SK-MEL-5 (cell line): ENCODE data around the gene RGL2. TPM values are rescaled to one million over a fixed set of nuclear protein-coding genes. Genes with fewer than 3 reads are reported as not detected.
A peak's percentile ranks its signal among the peaks of the same experiment; 100 is the strongest.

Experiments
- DNase-seq: peaks from one replicate; pipeline ENCODE4 v3.0.0-alpha.2; 2016; ENCODE audit warnings: low read depth, low spot score
- in situ Hi-C: cut with HindIII; loops from 2 replicates; pipeline ENCODE4 v1.10.0; 2016; ENCODE audit warnings: low sequenced_read_pairs, high pct_unique_total_duplicates, low pct_unique_long_range_greater_than_20kb
- total RNA-seq: library from RNA; depleted of rRNA; stranded (reverse); fragments of >200 nt; shearing (Covaris generic); gene quantifications from 2 replicates; pipeline ENCODE4 v1.2.3, GENCODE V29; 2014

Gene RGL2
- total RNA-seq, 1 experiment from 2014 or later = 11.9 TPM

DNA sequence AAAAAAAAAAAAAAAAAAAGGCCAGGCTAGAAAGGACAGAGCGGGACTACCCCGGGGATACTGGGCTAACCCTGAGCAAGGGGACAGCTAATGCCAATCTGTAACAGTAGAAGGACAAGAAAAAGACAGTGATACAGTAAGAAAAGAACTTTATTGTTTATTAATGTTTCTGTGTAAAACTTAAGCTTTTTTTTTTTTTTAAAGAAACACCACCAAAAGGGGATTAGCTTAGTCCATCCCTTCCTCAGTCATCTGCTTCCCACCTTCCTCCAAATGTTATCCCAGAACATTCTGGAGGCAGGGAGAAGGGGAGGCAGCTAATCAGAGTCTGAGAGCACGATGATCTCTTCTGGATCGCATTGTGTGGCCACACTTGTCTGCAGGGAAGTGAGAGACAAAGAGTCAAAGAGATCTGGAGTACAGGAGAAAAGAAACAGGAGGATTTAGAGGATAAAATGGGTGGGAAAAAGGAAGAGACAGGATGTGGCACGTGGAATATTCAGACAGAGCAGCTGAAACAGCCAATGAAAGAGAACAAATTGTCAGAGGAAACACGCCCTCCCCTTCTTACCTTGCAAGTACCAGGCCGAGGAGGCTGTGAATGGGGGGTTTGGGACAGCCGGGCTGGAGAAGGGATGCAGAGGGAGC is 19.8 kb upstream of the RGL2 start:
- no peak for DNase-seq
- in situ Hi-C loops = no loop called here

DNA sequence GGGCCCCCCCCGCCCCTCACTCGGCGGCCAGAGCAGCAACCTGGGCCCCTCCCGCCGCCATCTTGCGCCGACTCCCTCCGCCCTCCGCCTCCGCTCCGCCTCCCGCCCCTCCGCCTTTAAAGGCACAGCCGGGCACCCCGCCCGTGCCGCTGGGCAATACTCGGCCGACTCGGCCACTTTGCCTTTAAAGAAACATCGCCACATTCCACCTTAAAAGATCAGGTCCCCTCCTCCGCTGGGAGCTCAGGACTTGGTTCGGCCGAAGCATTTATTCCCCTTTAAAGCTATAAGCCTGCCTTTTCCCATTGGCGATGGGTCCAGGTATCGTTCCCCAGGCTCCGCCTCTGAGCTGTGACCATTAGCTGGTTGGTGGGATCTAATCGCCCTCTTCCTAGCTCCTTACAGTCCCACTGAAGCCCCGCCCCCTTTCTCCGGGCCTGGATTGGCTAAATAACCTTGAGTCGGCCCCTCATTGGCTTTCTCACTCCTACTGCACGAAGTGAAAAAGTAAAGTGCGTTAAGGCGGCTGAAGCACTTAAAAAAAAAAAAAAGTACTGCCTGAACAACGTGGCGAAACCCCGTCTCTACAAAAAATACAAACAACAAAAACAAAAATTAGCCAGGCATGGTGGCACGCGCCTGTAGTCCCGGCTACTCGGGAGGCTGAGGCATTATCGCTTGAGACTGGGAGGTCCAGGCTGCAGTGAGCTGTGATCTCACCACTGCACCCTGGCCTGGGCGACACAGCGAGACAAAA is 19.1 kb upstream of the RGL2 start, which contains the start of gene ZBTB22:
Gene ZBTB22 (minus strand): TSS at position 76 of the 757 bp plus-strand sequence. CDS start 828 bp downstream, outside the sequence.
- DNase-seq = peak; percentile 99
- in situ Hi-C loops = no loop called here

DNA sequence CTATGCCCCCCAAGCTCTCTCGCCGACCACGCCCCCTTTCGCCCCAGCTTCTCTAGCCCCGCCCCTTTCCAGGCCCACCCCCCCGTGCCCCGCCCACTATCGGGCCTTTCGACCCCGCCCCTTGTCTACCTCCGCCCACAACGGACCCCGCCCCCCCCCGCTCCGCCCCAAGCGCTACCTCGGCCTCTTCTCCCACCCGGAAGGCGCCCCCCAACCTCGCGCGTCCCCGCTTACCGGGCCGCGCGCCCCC is 18.6 kb upstream of the RGL2 start:
- DNase-seq = no peak
- in situ Hi-C loops = no loop called here

DNA sequence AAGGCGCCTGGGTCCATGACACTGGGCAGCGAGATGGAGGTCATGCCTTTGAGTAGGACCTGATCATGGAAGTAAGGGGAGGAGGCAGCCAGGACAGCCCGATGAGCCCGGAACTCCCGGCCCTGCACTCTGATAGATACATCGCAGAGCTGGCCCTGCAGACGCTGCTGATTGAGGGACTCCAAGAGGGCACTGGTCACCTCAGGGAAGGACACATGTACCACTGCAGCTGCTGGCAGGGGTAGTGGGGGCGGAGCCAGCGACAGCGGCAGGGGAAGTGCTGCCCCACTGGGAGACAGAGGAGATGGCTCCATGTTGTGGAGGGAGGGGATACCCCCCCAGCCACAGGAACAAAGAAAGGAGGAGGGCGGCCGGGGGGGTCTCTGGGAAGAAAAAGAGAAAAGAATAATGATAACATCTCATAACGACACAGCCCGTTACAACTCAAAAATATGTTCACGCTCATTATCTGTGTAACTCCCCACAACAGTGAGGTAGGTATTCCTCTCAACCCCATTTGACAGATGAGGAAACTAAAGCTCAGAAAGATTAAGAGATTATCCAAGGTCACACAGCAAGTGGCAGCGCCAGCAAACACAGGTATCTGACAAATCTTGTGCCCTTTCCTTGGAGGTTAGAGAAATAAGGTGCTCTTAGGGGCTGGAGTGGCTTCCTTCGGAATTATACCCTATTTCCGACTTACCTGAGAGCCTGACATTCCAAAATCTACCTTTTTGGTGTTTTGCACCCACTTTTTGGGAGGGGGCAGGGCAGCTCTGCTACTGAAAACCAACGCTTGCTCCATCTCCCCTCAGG is 18.1 kb upstream of the RGL2 start:
- no peak for DNase-seq
- in situ Hi-C loops = no loop called here

DNA sequence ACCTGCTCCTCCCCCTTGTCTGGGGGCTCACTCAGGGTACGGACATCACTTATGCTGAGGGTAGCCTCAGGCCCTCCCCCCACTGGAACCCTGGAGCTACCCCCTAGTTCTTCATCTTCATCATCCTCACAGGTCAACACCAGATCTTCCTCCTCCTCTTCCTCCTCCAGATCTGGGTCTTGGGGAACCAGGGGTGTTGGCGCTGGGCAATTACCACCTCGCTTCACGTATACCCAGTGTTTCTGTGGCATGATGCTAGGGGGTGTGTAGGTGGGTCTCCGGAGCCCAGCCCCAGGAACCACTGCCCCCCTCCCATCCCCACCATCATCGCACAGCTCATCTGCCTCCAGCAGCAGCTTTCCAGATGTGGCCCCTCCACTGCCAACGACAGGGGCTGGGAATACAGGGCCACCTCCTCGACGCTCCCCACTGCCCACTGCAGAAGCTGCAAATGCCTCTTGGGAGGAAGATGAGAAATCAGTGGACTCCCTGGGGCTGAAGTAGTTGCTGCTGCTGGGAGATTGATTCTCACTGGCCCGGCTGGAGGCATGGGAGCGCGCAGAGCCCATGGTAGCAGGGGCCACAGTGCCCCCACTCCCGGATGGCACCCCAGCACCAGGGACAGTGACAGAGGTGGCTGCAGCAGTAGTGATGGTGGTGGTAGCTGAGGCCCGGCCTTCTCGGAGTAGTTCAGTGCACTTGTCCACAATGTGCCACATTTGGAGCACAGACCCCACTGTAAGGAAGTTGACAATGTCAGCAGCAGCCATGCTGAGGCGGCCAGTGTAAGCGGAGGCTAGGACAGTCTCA is 17.3 kb upstream of the RGL2 start:
- no peak for DNase-seq
- in situ Hi-C loops = no loop called here

DNA sequence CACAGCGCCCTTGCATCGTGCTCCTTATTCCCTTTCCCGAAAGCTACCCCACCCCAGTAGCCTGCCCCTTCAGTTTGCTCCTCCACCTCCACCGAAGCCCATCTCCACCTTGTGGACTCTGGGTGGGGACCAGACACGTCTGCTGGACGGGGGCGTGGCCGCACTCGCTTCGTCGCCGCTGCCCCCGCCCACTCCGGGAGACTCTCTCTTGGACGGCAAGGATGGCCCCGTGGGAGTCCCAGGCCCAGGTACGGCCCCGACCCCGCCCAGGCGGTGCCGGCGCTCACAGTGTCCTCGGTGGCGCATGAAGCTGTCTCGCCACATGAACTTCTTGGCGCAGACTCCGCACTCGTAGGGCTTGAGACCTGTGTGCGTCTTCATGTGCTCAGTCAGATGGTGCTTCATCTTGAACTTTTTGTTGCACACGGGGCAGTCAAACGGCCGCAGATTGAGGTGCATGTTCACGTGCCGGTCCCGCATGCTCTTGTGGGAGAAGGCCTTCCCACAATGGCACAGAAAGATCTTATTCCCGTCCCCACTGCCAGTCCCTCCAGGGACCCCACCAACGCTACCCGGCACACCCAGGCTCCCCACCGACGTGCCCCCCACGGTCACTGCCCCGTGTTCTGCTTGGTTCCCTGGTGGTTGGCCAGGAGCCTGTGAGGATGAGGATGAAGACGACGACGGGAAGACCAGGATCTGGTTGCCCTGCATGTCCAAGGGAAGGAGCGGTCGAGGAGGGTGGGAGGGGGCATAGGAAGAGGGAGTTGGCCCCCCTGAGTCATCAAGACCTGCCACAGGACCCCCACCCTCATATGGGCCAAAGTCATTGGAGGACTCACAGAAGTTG is 16.4 kb upstream of the RGL2 start:
- in situ Hi-C loops = no loop called here
- DNase-seq = peak; percentile 33

DNA sequence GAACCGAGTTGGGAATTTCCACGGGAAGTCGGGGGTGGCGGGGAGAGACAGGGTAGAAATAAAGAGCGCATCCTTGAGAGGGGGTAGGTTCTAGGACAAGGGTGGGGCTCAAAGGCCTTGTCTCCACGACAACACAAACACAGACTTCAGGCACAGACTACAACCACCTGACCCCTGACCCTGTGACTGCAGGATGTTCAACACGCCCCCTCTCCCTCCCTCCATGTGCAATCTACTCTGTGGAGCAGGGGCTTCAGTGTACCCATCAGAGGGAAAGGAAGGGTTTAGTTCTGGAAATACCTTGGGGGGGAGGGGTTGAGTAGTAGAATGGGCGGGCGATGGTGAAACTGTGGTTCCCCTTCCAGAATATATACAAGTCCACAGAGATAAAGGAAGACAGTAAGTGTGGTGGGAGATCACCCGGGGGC is 15.8 kb upstream of the RGL2 start:
- peak; percentile 62 for DNase-seq
- in situ Hi-C loops = no loop called here

DNA sequence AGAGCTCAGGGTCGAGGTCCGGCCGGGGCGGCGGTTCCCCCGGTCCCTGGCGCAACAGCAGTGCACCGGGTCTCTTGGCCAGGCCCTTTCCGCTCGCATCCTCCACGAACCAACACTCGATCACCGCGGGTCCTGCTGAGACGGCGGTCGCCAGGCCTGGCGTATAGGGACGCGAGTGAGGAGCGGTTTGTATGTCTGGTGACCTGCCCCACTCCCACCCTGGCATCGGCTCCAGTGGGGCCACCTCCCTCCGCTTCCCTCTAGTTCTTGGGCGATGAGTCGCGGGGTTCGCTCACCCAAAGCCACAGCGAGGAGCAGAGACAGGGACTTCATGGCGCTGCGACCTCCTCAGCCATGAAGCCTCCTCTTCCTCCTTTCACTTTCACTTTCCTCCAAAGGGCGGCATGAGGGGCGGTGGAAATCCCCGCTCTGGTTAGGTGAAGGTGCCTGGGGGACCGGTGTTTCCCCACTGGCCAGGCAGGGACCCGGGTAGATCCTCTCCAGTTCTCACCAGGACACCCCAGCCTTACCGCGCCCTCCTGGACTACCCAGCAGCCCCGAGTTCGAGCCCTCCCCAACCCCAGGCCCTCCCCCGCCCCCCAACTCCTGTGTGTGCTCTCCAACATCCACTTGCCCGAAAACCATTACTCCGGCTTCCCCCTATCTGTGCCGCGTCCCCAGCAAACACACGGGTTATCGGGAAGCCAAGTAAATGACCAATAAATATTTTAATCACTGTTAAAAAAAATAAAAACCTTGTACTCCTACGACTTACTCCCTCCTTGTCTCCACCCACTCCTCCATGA is 15.2 kb upstream of the RGL2 start, which contains the start of gene TAPBP:
Gene TAPBP (minus strand): TSS at position 370 of the 806 bp plus-strand sequence. CDS start 37 bp downstream, at position 333.
- DNase-seq = peak; percentile 33
- in situ Hi-C loops = no loop called here

DNA sequence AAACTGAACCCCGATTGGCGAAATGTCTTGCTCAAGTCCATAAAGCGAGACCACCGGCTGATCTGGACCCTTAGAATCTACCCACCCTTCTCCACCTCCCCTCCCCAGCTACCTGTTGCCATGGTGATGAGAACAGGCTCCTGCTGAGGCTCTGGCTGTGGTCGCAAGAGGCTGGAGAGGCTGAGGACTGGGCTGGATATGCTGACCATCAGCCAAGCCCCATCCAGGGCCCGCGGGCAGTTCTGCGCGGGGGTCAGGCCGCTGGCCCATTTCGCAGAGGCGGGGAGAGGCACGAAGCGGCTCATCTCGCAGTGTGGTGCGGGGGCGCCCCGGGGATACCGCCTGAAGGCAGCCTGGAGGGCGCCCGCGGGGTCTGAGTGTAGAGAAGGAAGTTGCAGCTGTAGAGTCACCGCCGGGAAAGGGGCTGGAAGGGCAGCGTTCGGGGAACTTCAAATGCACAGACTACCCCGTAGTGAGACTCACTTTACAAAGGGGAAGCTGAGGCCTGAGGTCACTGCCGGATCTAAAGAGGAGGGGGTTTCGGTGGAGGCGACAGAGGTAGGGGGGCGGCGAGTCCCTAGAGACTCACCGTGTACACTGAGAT is 14.5 kb upstream of the RGL2 start:
- DNase-seq = no peak
- in situ Hi-C loops = no loop called here

DNA sequence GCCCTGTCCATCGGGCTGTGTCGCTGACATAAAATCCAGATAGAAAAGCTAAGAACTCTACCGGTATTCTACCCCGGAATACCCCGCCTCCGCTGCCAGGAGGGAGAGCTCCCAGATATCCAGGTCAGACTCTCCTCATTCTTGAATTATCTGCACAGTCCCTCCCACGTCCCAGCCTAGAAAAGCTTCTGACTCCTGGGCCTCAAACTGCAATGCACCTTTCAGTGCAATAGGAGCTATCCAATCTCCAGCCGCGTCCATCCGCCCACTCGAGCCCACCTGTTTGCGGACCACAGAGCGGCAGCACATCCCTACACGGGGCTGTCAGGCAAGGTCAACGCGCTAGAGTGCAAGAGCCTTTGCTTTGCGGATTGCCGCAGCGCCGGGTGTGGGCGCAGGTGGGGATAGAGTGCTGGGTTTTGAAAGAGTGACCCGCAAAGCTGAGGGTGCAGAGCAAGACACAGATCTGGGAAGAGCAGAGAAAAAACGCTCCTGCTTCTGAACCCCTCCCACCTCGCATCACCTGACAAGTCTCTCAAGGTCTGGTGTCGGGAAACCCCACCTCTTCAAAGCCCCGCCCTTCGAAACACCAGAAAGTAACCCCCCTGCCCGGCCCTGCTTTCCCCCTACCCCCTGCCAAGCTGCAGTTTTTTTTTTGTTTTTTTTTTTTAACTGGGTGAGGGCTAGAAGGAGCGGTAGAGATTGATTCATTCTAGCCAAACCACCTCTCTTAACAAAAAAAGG is 13.8 kb upstream of the RGL2 start:
- DNase-seq = peak; percentile 78
- in situ Hi-C loops = no loop called here

DNA sequence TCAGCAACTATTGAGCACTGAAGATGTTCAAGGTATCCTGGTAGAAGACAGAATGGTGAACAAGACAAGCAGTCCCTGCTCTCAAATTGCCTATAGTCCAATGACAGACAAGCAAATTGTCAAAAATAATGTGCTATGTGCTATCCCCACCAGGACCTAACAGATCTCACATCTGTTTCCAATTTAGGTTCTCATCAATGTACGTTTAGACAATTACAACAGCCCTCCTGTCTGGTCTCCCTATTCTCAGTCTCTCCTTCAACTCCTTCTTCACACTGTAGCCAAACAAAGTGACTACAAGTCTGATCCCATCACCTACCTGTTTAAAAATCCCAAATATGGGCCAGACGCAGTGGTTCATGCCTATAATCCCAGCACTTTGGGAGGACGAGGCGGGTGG is 7.6 kb upstream of the RGL2 start:
- in situ Hi-C loops = no loop called here
- DNase-seq = no peak

DNA sequence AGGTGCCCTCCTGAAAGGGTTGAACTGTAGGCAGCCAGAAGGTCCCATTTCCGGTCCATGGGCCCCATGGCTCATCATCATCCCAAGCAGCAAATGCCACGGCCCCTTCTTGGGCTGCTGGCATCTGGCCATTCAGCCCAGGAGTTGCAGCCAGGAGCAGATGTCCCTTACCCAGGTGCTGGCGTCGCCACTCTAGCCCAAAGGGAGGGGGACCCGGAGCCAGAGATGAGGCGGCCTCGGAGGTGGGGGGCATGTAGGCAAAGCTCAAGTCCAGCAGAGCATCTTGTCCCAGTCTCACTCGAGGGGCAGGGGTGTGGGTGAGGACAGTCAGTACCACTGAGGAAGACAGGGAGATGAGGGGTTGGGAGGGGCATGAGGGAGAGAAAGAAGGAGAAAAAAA is 6.3 kb upstream of the RGL2 start:
- in situ Hi-C loops = no loop called here
- no peak for DNase-seq

DNA sequence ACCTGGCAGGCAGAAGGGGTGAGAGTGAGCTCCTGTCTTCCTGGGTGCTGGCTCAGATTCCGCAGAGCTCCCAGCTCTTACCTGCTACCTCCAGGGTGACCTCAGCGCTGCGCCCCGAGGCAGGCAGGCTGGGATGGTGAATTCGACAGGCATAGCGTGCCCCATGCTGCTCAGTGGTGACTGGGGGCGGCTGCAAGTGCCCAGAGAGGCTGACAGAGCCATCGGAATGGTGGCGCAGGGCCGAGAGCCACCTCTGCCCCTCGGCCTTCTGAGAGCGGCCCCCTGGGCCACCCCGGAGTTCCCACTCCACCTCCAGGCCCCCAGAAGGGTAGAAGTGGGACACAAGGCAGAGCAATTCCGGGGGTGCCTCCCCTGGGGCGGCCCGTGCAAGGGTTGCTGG is 5.5 kb upstream of the RGL2 start:
- in situ Hi-C loops = no loop called here
- no peak for DNase-seq

DNA sequence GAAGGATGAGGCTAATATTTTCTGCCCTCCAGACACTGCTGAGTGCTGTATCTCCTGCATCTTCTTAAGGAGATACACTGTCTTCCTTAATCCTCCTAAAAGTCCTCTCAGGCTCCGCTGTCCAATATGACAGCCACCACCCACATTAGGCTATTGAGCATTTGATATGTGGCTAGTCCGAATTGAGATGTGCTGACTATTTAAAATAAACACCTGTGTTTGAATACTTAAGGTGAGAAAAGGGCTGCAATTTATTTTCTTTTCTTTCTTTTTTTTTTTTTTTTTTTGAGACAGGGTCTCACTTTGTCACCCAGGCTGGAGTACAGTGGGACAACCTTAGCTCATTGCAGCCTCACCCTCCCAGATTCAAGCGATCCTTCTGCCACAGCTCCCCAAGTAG is 3.1 kb upstream of the RGL2 start:
- in situ Hi-C loops = no loop called here
- DNase-seq = no peak

DNA sequence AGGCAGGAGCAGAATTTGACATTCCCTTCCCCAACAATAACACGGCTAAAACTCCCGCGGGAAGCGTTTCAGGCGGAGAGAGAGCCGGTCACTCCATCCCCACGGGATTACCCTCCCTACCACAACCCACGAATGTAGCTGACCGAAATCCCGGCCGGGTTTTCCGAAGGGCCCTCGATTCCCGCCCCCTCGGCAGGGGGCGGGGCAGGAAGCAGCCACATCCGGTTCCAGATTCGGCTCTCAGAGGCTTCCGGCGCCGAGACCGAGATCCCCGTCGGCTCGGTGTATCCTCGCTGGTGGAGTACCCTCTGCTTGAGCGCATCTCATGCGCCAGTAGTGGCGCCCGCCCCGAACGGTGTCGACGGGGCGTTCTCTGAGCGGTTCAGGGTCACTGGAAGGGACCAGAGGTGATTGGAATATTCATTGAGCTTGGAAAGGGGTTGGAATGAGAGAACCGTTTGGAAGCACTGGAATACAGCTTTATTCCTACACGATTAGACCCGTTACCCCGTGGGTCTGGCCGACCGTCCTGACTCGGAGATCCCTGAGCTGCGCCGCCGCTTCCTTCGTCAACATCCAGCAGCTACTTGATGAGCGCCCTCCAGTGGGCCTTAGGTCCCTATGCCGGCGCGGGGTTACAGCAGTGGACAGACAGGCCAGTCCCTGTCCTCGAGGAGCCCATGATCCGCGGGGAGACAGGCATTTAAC is 649 bp upstream of the RGL2 start:
- in situ Hi-C loops = no loop called here
- DNase-seq = peak; percentile 93
